Activated effector memory CD4-positive, alpha-beta T cell treated with anti-CD3 and anti-CD28 coated beads, Interleukin-2, amount 50 U/mL, for 16 hours (primary cell): Measurements from ENCODE around the gene DNAH10.
"Not testable (repeated sequence)": the region's sequence is repeated elsewhere in the genome, so short reads cannot be mapped to it uniquely, and the experiment has no call there.

Experiments used
- DNase-seq: peaks from one replicate; pipeline ENCODE4 v3.0.0-alpha.2; 2020

The DNAH10 gene

GRCh38 chr12:123911672-123912409 lies 149.7 kb downstream of the DNAH10 start:
- DNase-seq, result not testable (repeated sequence)

- no peak for DNase-seq
These were observed 150.6 kb downstream of the DNAH10 start for GRCh38 chr12:123912415-123913380.

GRCh38 chr12:123914726-123915333 lies 152.7 kb downstream of the DNAH10 start:
- DNase-seq, result no peak

- DNase-seq, result peak; percentile 84
These were observed 154.6 kb downstream of the DNAH10 start for GRCh38 chr12:123916729-123917128.

- DNase-seq, result no peak
These were observed 155.3 kb downstream of the DNAH10 start for GRCh38 chr12:123917337-123917850.

- no peak for DNase-seq
These were observed 157.9 kb downstream of the DNAH10 start for GRCh38 chr12:123919980-123920360.

GRCh38 chr12:123923038-123923437 lies 160.9 kb downstream of the DNAH10 start:
- DNase-seq, result no peak

GRCh38 chr12:123923927-123924326 lies 161.8 kb downstream of the DNAH10 start:
- DNase-seq, result no peak

GRCh38 chr12:123924539-123924938 lies 162.4 kb downstream of the DNAH10 start:
- no peak for DNase-seq

- no peak for DNase-seq
These were observed 166.3 kb downstream of the DNAH10 start for GRCh38 chr12:123928274-123928865.

GRCh38 chr12:123928897-123929296 lies 166.8 kb downstream of the DNAH10 start:
- no peak for DNase-seq

GRCh38 chr12:123929946-123930583 lies 168.0 kb downstream of the DNAH10 start:
- DNase-seq, result no peak

- peak; percentile 69 for DNase-seq
These were observed 169.7 kb downstream of the DNAH10 start for GRCh38 chr12:123931686-123932321.

- DNase-seq, result no peak
These were observed 171.1 kb downstream of the DNAH10 start for GRCh38 chr12:123933214-123933613.

GRCh38 chr12:123934016-123934620 lies 172.0 kb downstream of the DNAH10 start:
- DNase-seq, result no peak

- no peak for DNase-seq
These were observed 172.7 kb downstream of the DNAH10 start for GRCh38 chr12:123934829-123935228.

GRCh38 chr12:123935956-123936355 lies 173.9 kb downstream of the DNAH10 start:
- DNase-seq, result no peak

GRCh38 chr12:123936471-123936870 lies 174.4 kb downstream of the DNAH10 start:
- no peak for DNase-seq

GRCh38 chr12:123936956-123937706 lies 175.0 kb downstream of the DNAH10 start:
- no peak for DNase-seq
